ENCODE data around the gene COX7A2. TPM values are rescaled to one million over a fixed set of nuclear protein-coding genes. Genes with fewer than 3 reads are reported as not detected.

Gene COX7A2
- total and polyA plus RNA-seq, 10 of the 15 experiments (the other 5 are each of a cell fraction or from before 2014, with no cell fraction given): 199 to 1,834 (median 576) TPM

DNA sequence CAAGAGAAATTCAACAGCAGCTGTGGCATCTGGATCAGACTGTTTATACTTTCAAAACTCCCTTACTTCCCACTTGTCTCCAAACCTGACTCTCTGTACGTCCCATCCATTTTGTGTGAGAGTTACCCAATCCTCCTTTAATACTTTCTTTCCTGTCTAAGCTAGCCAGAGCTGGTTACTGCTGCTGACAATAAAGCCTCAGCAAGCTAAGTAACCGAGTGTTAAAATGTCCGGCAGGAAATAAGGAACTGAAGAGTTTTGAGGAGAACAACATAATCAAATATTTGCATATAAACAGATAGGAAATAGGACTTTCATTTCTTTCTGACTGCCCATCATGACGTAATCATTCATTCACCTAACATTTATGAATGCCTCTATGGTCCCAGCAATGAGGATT is 29.4 kb upstream of the COX7A2 start:
- in situ Hi-C loops (cut with MboI) (no loop called here), intact Hi-C loops (cut with micrococcal nuclease; ENCODE audit: unreplicated experiment) (no loop called here)
- DNase-seq (ENCODE audit: low read depth, low spot score) (no peak), ATAC-seq (no peak; the same call in 2 of the 3 replicates), FAIRE-seq (no peak)
- ChIA-PET CTCF (interaction anchor here (1.3 kb wide), 1 partner anchor 9 kb away, joined by 3 read pairs; no protein-coding TSS in a partner anchor), POLR2A (interaction anchor here (3.5 to 4.7 kb wide), 2 partner anchors 8 to 12 kb away, joined by 21 to 23 read pairs; partner anchors contain the start of gene TMEM30A), SMC1A (ENCODE audit: uncharacterized antibody, unreplicated experiment) (interaction anchor here (1.9 to 8.5 kb wide), 3 partner anchors 9 to 221 kb away, joined by 5 to 196 read pairs (median 9); partner anchors contain the start of genes FILIP1 and TMEM30A), RAD21 (ENCODE audit: unreplicated experiment) (interaction anchor here (1.0 to 9.2 kb wide), 2 partner anchors 9 to 83 kb away, joined by 4 to 142 read pairs; partner anchors contain the start of gene TMEM30A)
- Histone ChIP-seq H3K27ac (ENCODE audit: control insufficient read depth, insufficient read depth) (peak overlapping the region; percentile 57), H2AFZ (ENCODE audit: control insufficient read depth, low read depth, low read length) (no peak overlapping the region), H3K79me2 (ENCODE audit: control insufficient read depth, insufficient read depth, low read length) (peaks cover 90% of the 10 kb centered on the region), H3K4me3 (no peak overlapping the region), H3K4me2 (ENCODE audit: control insufficient read depth, insufficient read depth) (peak overlapping the region; percentile 22; the same call in 1 of the 2 replicates), H3K9me3 (replicated peaks; ENCODE audit: control insufficient read depth, insufficient read depth, low read length) (peaks cover 26% of the 10 kb centered on the region), H3K36me3 (ENCODE audit: control insufficient read depth in 2 of 2, insufficient read depth in 2 of 2, low read length in 1 of 2) (peaks cover 8 to 13% of the 10 kb centered on the region in 2 experiments), H3K9ac (ENCODE audit: control insufficient read depth, insufficient read depth, low read length) (no peak overlapping the region), H3K27me3 (replicated peaks in 1 of 2; ENCODE audit: control insufficient read depth in 2 of 2, insufficient read depth in 2 of 2, low read length in 1 of 2) (no peaks in the 10 kb centered on the region), H3K4me1 (ENCODE audit: control insufficient read depth, insufficient read depth, low read length) (no peaks in the 10 kb centered on the region), H4K20me1 (ENCODE audit: control insufficient read depth, insufficient read depth) (no peaks in the 10 kb centered on the region)
- TF ChIP-seq SPI1 (IDR thresholded peaks at IDR 0.05; ENCODE audit: borderline replicate concordance, insufficient read depth, low read depth, low read length): peak; percentile 38; the same call in 1 of the 2 replicates
- no peak for TF ChIP-seq ZSCAN29 (IDR thresholded peaks at IDR 0.05)
- TF ChIP-seq ATF7 (IDR thresholded peaks at IDR 0.05; ENCODE audit: low read depth): peak; percentile 87
- no TSS peak for BruUV-seq (replicated peaks)
- 83% methylated on average over 4 of the region's 4 CpGs for WGBS (ENCODE audit: insufficient coverage, insufficient replicate concordance, low lambda C conversion rate, missing lambda C conversion rate)

DNA sequence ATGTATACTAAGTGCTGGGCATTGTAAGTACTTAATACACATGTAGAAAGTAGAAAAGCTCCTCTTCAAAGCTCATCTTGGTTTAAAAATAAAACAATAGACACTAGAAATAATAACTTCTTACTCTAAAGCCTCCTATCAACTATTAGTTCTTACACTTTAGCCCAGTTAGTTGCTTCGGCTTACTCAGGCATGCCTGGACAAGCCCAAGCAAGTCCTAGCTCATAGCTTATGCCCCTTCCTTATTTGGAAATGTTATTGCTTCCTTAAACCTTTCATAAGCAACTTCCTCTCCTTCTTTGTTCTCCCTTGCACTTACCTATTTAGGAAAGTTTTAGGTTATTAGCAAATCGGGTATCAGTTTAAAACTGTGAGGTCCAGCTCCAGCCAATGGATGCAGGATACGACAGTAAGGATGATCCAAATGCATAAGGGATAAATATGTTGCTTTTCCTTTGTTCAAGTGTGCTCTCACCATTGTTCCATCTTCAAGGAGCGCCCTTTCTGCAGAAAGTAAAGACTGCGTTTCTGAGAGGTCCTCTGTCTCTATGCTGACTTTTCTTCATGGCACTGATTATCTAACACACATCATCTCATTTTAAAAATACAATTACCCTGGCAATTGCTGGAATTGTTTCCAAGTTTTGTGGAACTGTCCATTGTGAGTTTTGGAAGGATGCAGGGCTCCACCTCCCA is 28.7 kb upstream of the COX7A2 start:
- no peaks in the 10 kb centered on the region for H3K27me3 ChIP-seq (replicated peaks in 1 of 2; ENCODE audit: control insufficient read depth in 2 of 2, insufficient read depth in 2 of 2, low read length in 1 of 2)
- no peak overlapping the region for H3K9ac ChIP-seq (ENCODE audit: control insufficient read depth, insufficient read depth, low read length)
- H2AFZ ChIP-seq (ENCODE audit: control insufficient read depth, low read depth, low read length): no peak overlapping the region
- H3K4me3 ChIP-seq: no peak overlapping the region
- H3K27ac ChIP-seq (ENCODE audit: control insufficient read depth, insufficient read depth): peak overlapping the region; percentile 57
- ChIA-PET CTCF (interaction anchor here (0.9 to 6.7 kb wide), 4 partner anchors 9 to 95 kb away, joined by 3 to 163 read pairs (median 4); partner anchors contain the start of genes COX7A2 and TMEM30A), SMC1A (ENCODE audit: uncharacterized antibody, unreplicated experiment) (interaction anchor here (0.6 to 8.5 kb wide), 8 partner anchors 9 to 252 kb away, joined by 3 to 196 read pairs (median 5); partner anchors contain the start of genes COX7A2, FILIP1 and TMEM30A), RAD21 (ENCODE audit: unreplicated experiment) (interaction anchor here (9.2 kb wide), 1 partner anchor 10 kb away, joined by 142 read pairs; the partner anchor contains the start of gene TMEM30A), POLR2A (interaction anchor here (3.5 to 4.7 kb wide), 2 partner anchors 9 to 12 kb away, joined by 21 to 23 read pairs; partner anchors contain the start of gene TMEM30A)
- 0 out of 2 replicates have a peak overlapping the region, but pooled peaks have one; percentile 22 for H3K4me2 ChIP-seq (ENCODE audit: control insufficient read depth, insufficient read depth)
- H4K20me1 ChIP-seq (ENCODE audit: control insufficient read depth, insufficient read depth): no peaks in the 10 kb centered on the region
- TSS peak; percentile 96 for BruUV-seq (replicated peaks)
- ATAC-seq (no peak), DNase-seq (ENCODE audit: low read depth, low spot score) (no peak), FAIRE-seq (no peak)
- H3K79me2 ChIP-seq (ENCODE audit: control insufficient read depth, insufficient read depth, low read length): peaks cover 90% of the 10 kb centered on the region
- intact Hi-C loops (cut with micrococcal nuclease; ENCODE audit: unreplicated experiment) (no loop called here), in situ Hi-C loops (cut with MboI) (no loop called here)
- H3K4me1 ChIP-seq (ENCODE audit: control insufficient read depth, insufficient read depth, low read length): no peaks in the 10 kb centered on the region
- 98% methylated on average over 5 of the region's 5 CpGs for WGBS (ENCODE audit: insufficient coverage, insufficient replicate concordance, low lambda C conversion rate, missing lambda C conversion rate)
- H3K9me3 ChIP-seq (replicated peaks; ENCODE audit: control insufficient read depth, insufficient read depth, low read length): peaks cover 26% of the 10 kb centered on the region
- H3K36me3 ChIP-seq (ENCODE audit: control insufficient read depth in 2 of 2, insufficient read depth in 2 of 2, low read length in 1 of 2): peaks cover 8 to 13% of the 10 kb centered on the region in 2 experiments
- TF ChIP-seq CBX5 (IDR thresholded peaks at IDR 0.05; ENCODE audit: low read depth) (0 out of 2 replicates have a peak, but pooled peaks have one; percentile 56), HDAC2 (IDR thresholded peaks at IDR 0.05) (no peak), TAF1 (IDR thresholded peaks at IDR 0.05; ENCODE audit: borderline replicate concordance, low read depth, low read length) (no peak)
- TF ChIP-seq, protein P1, sequence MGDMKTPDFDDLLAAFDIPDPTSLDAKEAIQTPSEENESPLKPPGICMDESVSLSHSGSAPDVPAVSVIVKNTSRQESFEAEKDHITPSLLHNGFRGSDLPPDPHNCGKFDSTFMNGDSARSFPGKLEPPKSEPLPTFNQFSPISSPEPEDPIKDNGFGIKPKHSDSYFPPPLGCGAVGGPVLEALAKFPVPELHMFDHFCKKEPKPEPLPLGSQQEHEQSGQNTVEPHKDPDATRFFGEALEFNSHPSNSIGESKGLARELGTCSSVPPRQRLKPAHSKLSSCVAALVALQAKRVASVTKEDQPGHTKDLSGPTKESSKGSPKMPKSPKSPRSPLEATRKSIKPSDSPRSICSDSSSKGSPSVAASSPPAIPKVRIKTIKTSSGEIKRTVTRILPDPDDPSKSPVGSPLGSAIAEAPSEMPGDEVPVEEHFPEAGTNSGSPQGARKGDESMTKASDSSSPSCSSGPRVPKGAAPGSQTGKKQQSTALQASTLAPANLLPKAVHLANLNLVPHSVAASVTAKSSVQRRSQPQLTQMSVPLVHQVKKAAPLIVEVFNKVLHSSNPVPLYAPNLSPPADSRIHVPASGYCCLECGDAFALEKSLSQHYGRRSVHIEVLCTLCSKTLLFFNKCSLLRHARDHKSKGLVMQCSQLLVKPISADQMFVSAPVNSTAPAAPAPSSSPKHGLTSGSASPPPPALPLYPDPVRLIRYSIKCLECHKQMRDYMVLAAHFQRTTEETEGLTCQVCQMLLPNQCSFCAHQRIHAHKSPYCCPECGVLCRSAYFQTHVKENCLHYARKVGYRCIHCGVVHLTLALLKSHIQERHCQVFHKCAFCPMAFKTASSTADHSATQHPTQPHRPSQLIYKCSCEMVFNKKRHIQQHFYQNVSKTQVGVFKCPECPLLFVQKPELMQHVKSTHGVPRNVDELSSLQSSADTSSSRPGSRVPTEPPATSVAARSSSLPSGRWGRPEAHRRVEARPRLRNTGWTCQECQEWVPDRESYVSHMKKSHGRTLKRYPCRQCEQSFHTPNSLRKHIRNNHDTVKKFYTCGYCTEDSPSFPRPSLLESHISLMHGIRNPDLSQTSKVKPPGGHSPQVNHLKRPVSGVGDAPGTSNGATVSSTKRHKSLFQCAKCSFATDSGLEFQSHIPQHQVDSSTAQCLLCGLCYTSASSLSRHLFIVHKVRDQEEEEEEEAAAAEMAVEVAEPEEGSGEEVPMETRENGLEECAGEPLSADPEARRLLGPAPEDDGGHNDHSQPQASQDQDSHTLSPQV (IDR thresholded peaks at IDR 0.05): no peak
- TF ChIP-seq, protein P2, sequence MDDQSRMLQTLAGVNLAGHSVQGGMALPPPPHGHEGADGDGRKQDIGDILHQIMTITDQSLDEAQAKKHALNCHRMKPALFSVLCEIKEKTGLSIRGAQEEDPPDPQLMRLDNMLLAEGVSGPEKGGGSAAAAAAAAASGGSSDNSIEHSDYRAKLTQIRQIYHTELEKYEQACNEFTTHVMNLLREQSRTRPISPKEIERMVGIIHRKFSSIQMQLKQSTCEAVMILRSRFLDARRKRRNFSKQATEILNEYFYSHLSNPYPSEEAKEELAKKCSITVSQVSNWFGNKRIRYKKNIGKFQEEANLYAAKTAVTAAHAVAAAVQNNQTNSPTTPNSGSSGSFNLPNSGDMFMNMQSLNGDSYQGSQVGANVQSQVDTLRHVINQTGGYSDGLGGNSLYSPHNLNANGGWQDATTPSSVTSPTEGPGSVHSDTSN (IDR thresholded peaks at IDR 0.05; ENCODE audit: insufficient replicate concordance, low read depth, low read length): no peak

Data from GM12878 (cell line).